Sigmoid colon (tissue), 4 donors: ENCODE data around the gene LDLRAD4.

Experiments used
- CTCF ChIP-seq, 4 experiments: fragments of 450-650 bp in 3 of 4; fragments of 200-600 bp in 1 of 4; IDR thresholded peaks; one replicate each; pipeline ENCODE4 v1.5.1; 2016 to 2019; ENCODE audit warnings: antibody characterized with exemption in 4 of 4, mild to moderate bottlenecking in 3 of 4, moderate library complexity in 2 of 4
- EP300 ChIP-seq, 4 donors: sonication (generic); formaldehyde crosslinking; IDR thresholded peaks; one replicate each; pipeline ENCODE4 v1.6.1; 2017; ENCODE audit warnings: antibody characterized with exemption in 4 of 4

GRCh38 chr18:13618760-13619438 lies 400.3 kb downstream of the LDLRAD4 start:
- TF ChIP-seq EP300 (IDR thresholded peaks at IDR 0.05), result no peak
- TF ChIP-seq CTCF (IDR thresholded peaks at IDR 0.05), result no peak
